GM19240 (cell line): ENCODE measurements around the gene STK32A.
"Not testable (repeated sequence)": the region's sequence is repeated elsewhere in the genome, so short reads cannot be mapped to it uniquely, and the experiment has no call there.

ENCODE experiments used
- DNase-seq: peaks from one replicate; pipeline ENCODE4 v3.0.0; 2011; ENCODE audit warnings: low spot score; ENCODE audit not compliant: insufficient read length

The STK32A gene

GRCh38 chr5:147234825-147235635 lies at the start of gene STK32A:
TSS of gene STK32A (plus strand) at chr5:147235026. CDS start at chr5:147239635, 4,609 bp downstream.
- DNase-seq = no peak

- no peak for DNase-seq
Measured at GRCh38 chr5:147187099-147187540, 47.7 kb upstream of the STK32A start.

- DNase-seq = peak; percentile 19
Measured at GRCh38 chr5:147188200-147189108, 46.4 kb upstream of the STK32A start.

- DNase-seq = no peak
Measured at GRCh38 chr5:147189109-147189424, 45.8 kb upstream of the STK32A start.

GRCh38 chr5:147190331-147190730 lies 44.5 kb upstream of the STK32A start:
- no peak for DNase-seq

- no peak for DNase-seq
Measured at GRCh38 chr5:147193123-147193522, 41.7 kb upstream of the STK32A start.

- no peak for DNase-seq
Measured at GRCh38 chr5:147200004-147200403, 34.8 kb upstream of the STK32A start.

- no peak for DNase-seq
Measured at GRCh38 chr5:147203213-147203612, 31.6 kb upstream of the STK32A start.

GRCh38 chr5:147204576-147204975 lies 30.2 kb upstream of the STK32A start:
- DNase-seq = no peak

GRCh38 chr5:147208134-147208533 lies 26.7 kb upstream of the STK32A start:
- DNase-seq = no peak

GRCh38 chr5:147216552-147217154 lies 18.2 kb upstream of the STK32A start:
- no peak for DNase-seq

- DNase-seq = no peak
Measured at GRCh38 chr5:147223343-147223742, 11.5 kb upstream of the STK32A start.

- DNase-seq = no peak
Measured at GRCh38 chr5:147223948-147224791, 10.7 kb upstream of the STK32A start.

GRCh38 chr5:147225938-147226337 lies 8.9 kb upstream of the STK32A start:
- DNase-seq = no peak

GRCh38 chr5:147226512-147226911 lies 8.3 kb upstream of the STK32A start:
- no peak for DNase-seq

- no peak for DNase-seq
Measured at GRCh38 chr5:147234239-147234824, 494 bp upstream of the STK32A start.

- DNase-seq = no peak
Measured at GRCh38 chr5:147240266-147240985, 5.6 kb downstream of the STK32A start.

GRCh38 chr5:147243238-147243637 lies 8.4 kb downstream of the STK32A start:
- not testable (repeated sequence) for DNase-seq

- no peak for DNase-seq
Measured at GRCh38 chr5:147245381-147246165, 10.7 kb downstream of the STK32A start.
